HG03571 (cell line): ENCODE measurements around the gene SNPH.

Source experiments
- ATAC-seq: cut with Tn5 transposase; IDR thresholded peaks from one replicate; pipeline ENCODE4 v1.9.1; 2021; ENCODE audit not compliant: unreplicated experiment

SNPH gene

GRCh38 chr20:1286267-1287024 is 20.4 kb downstream of the SNPH start:
- ATAC-seq: no peak

- ATAC-seq: no peak
Observed at GRCh38 chr20:1287306-1287705, 21.2 kb downstream of the SNPH start.

- no peak for ATAC-seq
Observed at GRCh38 chr20:1287787-1288569, 21.9 kb downstream of the SNPH start.

- ATAC-seq: no peak
Observed at GRCh38 chr20:1291191-1291741, 25.2 kb downstream of the SNPH start.

- ATAC-seq: no peak
Observed at GRCh38 chr20:1292620-1293019, 26.5 kb downstream of the SNPH start.

GRCh38 chr20:1293641-1294379 is 27.7 kb downstream of the SNPH start:
- no peak for ATAC-seq

GRCh38 chr20:1294497-1294896 is 28.4 kb downstream of the SNPH start:
- ATAC-seq: no peak

- ATAC-seq: no peak
Observed at GRCh38 chr20:1295276-1295930, 29.3 kb downstream of the SNPH start.

GRCh38 chr20:1296117-1296610 is 30.1 kb downstream of the SNPH start:
- ATAC-seq: no peak

GRCh38 chr20:1296922-1297321 is 30.8 kb downstream of the SNPH start:
- ATAC-seq: no peak

- ATAC-seq: no peak
Observed at GRCh38 chr20:1297486-1297885, 31.4 kb downstream of the SNPH start.

GRCh38 chr20:1298166-1298565 is 32.1 kb downstream of the SNPH start:
- no peak for ATAC-seq

- ATAC-seq: no peak
Observed at GRCh38 chr20:1298888-1299511, 32.9 kb downstream of the SNPH start.

- no peak for ATAC-seq
Observed at GRCh38 chr20:1299522-1299921, 33.4 kb downstream of the SNPH start.

GRCh38 chr20:1300083-1300840 is 34.2 kb downstream of the SNPH start:
- no peak for ATAC-seq

- ATAC-seq: no peak
Observed at GRCh38 chr20:1301031-1301529, 35.0 kb downstream of the SNPH start.

GRCh38 chr20:1302685-1303541 is 36.8 kb downstream of the SNPH start:
- no peak for ATAC-seq

GRCh38 chr20:1304710-1305515 is 38.8 kb downstream of the SNPH start:
- no peak for ATAC-seq
